Prostate gland (tissue), 2 donors: ENCODE measurements around the gene CYP1A1. TPM values are rescaled to one million over a fixed set of nuclear protein-coding genes. Genes with fewer than 3 reads are reported as not detected.

Experiments used
- DNase-seq: peaks from one replicate; pipeline ENCODE4 v3.0.0-alpha.2; 2019; ENCODE audit warnings: low spot score
- H3K27ac ChIP-seq, 2 donors: fragments of 200-600 bp; sonication (generic); 2 replicates each; pipeline ENCODE4 v1.5.1; 2017 to 2019
- H3K27me3 ChIP-seq: fragments of 200-600 bp; sonication (generic); replicated peaks from 2 replicates; pipeline ENCODE4 v1.5.1; 2019; ENCODE audit not compliant: insufficient read depth
- H3K36me3 ChIP-seq, 2 donors: fragments of 200-600 bp; sonication (generic); 1 replicate in 1 of 2; 2 replicates in 1 of 2; pipeline versions ENCODE4 v1.5.1 to v1.8.1; 2017 to 2019
- H3K4me1 ChIP-seq: fragments of 200-600 bp; sonication (generic); replicated peaks from 2 replicates; pipeline ENCODE4 v1.5.1; 2019
- H3K4me3 ChIP-seq, 2 donors: fragments of 200-600 bp; sonication (generic); 2 replicates each; pipeline ENCODE4 v1.5.1; 2017 to 2019
- H3K9me3 ChIP-seq: fragments of 200-600 bp; sonication (generic); 2 replicates; pipeline ENCODE4 v1.5.1; 2017
- CTCF ChIP-seq, 4 experiments: fragments of 200-600 bp in 2 of 4; fragments of 450-650 bp in 2 of 4; sonication (generic) in 2 of 4; IDR thresholded peaks; 1 replicate in 3 of 4; 2 replicates in 1 of 4; pipeline ENCODE4 v1.5.1; 2016 to 2019; ENCODE audit warnings: antibody characterized with exemption in 4 of 4, mild to moderate bottlenecking in 2 of 4, moderate library complexity in 2 of 4
- POLR2A ChIP-seq: fragments of 450-650 bp; IDR thresholded peaks from one replicate; pipeline ENCODE4 v1.6.1; 2016; ENCODE audit warnings: antibody characterized with exemption, mild to moderate bottlenecking
- POLR2AphosphoS5 ChIP-seq: sonication (generic); formaldehyde crosslinking; IDR thresholded peaks from one replicate; pipeline ENCODE4 v1.6.1; 2017; ENCODE audit warnings: antibody characterized with exemption
- WGBS: methylation state at CpG from one replicate; pipeline ENCODE4 v1.1.5; 2018; 5-methylcytosine and 5-hydroxymethylcytosine counted together
- intact Hi-C: fragments of 100-400 bp; cut with DNase I; formaldehyde crosslinking; loops from one replicate; pipeline ENCODE4 v1.14.2; 2022
- total RNA-seq, 2 donors: library from RNA; depleted of rRNA; stranded (reverse); fragments of >200 nt; gene quantifications; one replicate each; pipeline ENCODE4 v1.1.0, GENCODE V29; 2016

The CYP1A1 gene
- total RNA-seq, 2 donors from 2014 or later: 0.57 to 6.9 TPM

- Histone ChIP-seq H3K4me3 (no peak overlapping the region), H3K27me3 (no peaks in the 10 kb centered on the region), H3K4me1 (no peaks in the 10 kb centered on the region), H3K36me3 (no peaks in the 10 kb centered on the region), H3K9me3 (no peaks in the 10 kb centered on the region), H3K27ac (no peak overlapping the region)
- no peak for DNase-seq
- intact Hi-C loops: no loop called here
- no peak for TF ChIP-seq POLR2A
- no peak for TF ChIP-seq POLR2AphosphoS5
- TF ChIP-seq CTCF (IDR thresholded peaks at IDR 0.05): no peak
- WGBS: 96% methylated on average over 3 of the region's 3 CpGs
These were observed 42.4 kb downstream of the CYP1A1 start for GRCh38 chr15:74682954-74683353.

- 96% methylated on average over 2 of the region's 2 CpGs for WGBS
- H3K27ac ChIP-seq: no peak overlapping the region
- no peak for TF ChIP-seq POLR2A
- no peak for TF ChIP-seq POLR2AphosphoS5
- TF ChIP-seq CTCF (IDR thresholded peaks at IDR 0.05): no peak
- H3K36me3 ChIP-seq: no peaks in the 10 kb centered on the region
- intact Hi-C loops: no loop called here
- H3K27me3 ChIP-seq: no peaks in the 10 kb centered on the region
- H3K9me3 ChIP-seq: no peaks in the 10 kb centered on the region
- no peak for DNase-seq
- H3K4me3 ChIP-seq: no peak overlapping the region
- no peaks in the 10 kb centered on the region for H3K4me1 ChIP-seq
These were observed 44.9 kb downstream of the CYP1A1 start for GRCh38 chr15:74680456-74680855.

GRCh38 chr15:74676801-74677200, 48.5 kb downstream of the CYP1A1 start:
- Histone ChIP-seq H3K4me3 (no peak overlapping the region), H3K27ac (no peak overlapping the region), H3K9me3 (no peaks in the 10 kb centered on the region), H3K36me3 (no peaks in the 10 kb centered on the region), H3K4me1 (no peaks in the 10 kb centered on the region), H3K27me3 (no peaks in the 10 kb centered on the region)
- intact Hi-C loops: no loop called here
- 93% methylated on average over 7 of the region's 7 CpGs for WGBS
- DNase-seq: no peak
- TF ChIP-seq POLR2A: no peak
- TF ChIP-seq POLR2AphosphoS5: no peak
- no peak for TF ChIP-seq CTCF (IDR thresholded peaks at IDR 0.05)

GRCh38 chr15:74674161-74674560, 51.2 kb downstream of the CYP1A1 start:
- WGBS: 96% methylated on average over 3 of the region's 3 CpGs

GRCh38 chr15:74669627-74670026, 55.7 kb downstream of the CYP1A1 start:
- no peak for DNase-seq
- H3K27me3 ChIP-seq: no peaks in the 10 kb centered on the region
- H3K4me3 ChIP-seq: no peak overlapping the region
- WGBS: 91% methylated on average over 4 of the region's 4 CpGs
- H3K36me3 ChIP-seq: peaks cover 0 to 4% of the 10 kb centered on the region in 2 donors
- H3K27ac ChIP-seq: no peak overlapping the region
- peaks cover 5% of the 10 kb centered on the region for H3K4me1 ChIP-seq
- no peak for TF ChIP-seq POLR2A
- no peak for TF ChIP-seq CTCF (IDR thresholded peaks at IDR 0.05)
- no peak for TF ChIP-seq POLR2AphosphoS5
- intact Hi-C loops: no loop called here
- no peaks in the 10 kb centered on the region for H3K9me3 ChIP-seq

More at GRCh38 chr15:74674161-74674560, 51.2 kb downstream of the CYP1A1 start:
- Histone ChIP-seq H3K4me1 (no peaks in the 10 kb centered on the region), H3K36me3 (peaks cover 0 to 4% of the 10 kb centered on the region in 2 donors), H3K27ac (no peak overlapping the region), H3K4me3 (no peak overlapping the region), H3K27me3 (no peaks in the 10 kb centered on the region), H3K9me3 (no peaks in the 10 kb centered on the region)
- no peak for DNase-seq
- intact Hi-C loops: no loop called here
- TF ChIP-seq POLR2AphosphoS5: no peak
- no peak for TF ChIP-seq POLR2A

Other genes with a start within 250 kb of the CYP1A1 start
- gene ARID3B, start 184.3 kb downstream of the CYP1A1 start, total RNA-seq: 10 to 100 TPM in 1 of 2 donors, 1 to 10 TPM in 1; 5.1 to 36.7 TPM
- gene CLK3, start 109.7 kb downstream of the CYP1A1 start, total RNA-seq: 100 to 1,000 TPM; 140 to 180 TPM
- 10 to 100 TPM; 20.6 to 36.8 TPM for gene EDC3, start 29.5 kb downstream of the CYP1A1 start, total RNA-seq
- gene CYP1A2, start 23.3 kb upstream of the CYP1A1 start, total RNA-seq: under 1 TPM in 1 of 2 donors, not detected in 1; 0.46 TPM
- 10 to 100 TPM; 45.3 to 57.0 TPM for gene CSK, start 56.6 kb upstream of the CYP1A1 start, total RNA-seq
- gene LMAN1L, start 87.3 kb upstream of the CYP1A1 start, total RNA-seq: 100 to 1,000 TPM; 219 to 229 TPM
- 10 to 100 TPM; 40.5 to 59.8 TPM for gene CPLX3, start 101.1 kb upstream of the CYP1A1 start, total RNA-seq
- gene ULK3, start 117.6 kb upstream of the CYP1A1 start, total RNA-seq: 10 to 100 TPM; 44.6 to 98.5 TPM
- gene SCAMP2, start 147.8 kb upstream of the CYP1A1 start, total RNA-seq: 100 to 1,000 TPM; 101 to 103 TPM
- gene MPI, start 164.5 kb upstream of the CYP1A1 start, total RNA-seq: 10 to 100 TPM; 48.5 to 91.4 TPM
- gene FAM219B, start 181.3 kb upstream of the CYP1A1 start, total RNA-seq: 10 to 100 TPM; 66.0 to 71.1 TPM
- 100 to 1,000 TPM in 1 of 2 donors, 10 to 100 TPM in 1; 93.3 to 171 TPM for gene COX5A, start 212.5 kb upstream of the CYP1A1 start, total RNA-seq
- gene RPP25, start 231.2 kb upstream of the CYP1A1 start, total RNA-seq: 10 to 100 TPM in 1 of 2 donors, 1 to 10 TPM in 1; 3.8 to 17.6 TPM